ENCODE results near the gene XRN1.
"Not testable (repeated sequence)": the region's sequence is repeated elsewhere in the genome, so short reads cannot be mapped to it uniquely, and the experiment has no call there.

Gene XRN1

GRCh38 chr3:142319912-142320311 is 127.9 kb downstream of the XRN1 start:
- H3K4me3 ChIP-seq (ENCODE audit: low read depth, low read length), result no peak overlapping the region
- TF ChIP-seq, protein P1, sequence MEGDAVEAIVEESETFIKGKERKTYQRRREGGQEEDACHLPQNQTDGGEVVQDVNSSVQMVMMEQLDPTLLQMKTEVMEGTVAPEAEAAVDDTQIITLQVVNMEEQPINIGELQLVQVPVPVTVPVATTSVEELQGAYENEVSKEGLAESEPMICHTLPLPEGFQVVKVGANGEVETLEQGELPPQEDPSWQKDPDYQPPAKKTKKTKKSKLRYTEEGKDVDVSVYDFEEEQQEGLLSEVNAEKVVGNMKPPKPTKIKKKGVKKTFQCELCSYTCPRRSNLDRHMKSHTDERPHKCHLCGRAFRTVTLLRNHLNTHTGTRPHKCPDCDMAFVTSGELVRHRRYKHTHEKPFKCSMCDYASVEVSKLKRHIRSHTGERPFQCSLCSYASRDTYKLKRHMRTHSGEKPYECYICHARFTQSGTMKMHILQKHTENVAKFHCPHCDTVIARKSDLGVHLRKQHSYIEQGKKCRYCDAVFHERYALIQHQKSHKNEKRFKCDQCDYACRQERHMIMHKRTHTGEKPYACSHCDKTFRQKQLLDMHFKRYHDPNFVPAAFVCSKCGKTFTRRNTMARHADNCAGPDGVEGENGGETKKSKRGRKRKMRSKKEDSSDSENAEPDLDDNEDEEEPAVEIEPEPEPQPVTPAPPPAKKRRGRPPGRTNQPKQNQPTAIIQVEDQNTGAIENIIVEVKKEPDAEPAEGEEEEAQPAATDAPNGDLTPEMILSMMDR (conservative IDR thresholded peaks at IDR 0.05; ENCODE audit: low read depth, low read length), result no peak
- DNase-seq (ENCODE audit: low read depth), result no peak

DNA sequence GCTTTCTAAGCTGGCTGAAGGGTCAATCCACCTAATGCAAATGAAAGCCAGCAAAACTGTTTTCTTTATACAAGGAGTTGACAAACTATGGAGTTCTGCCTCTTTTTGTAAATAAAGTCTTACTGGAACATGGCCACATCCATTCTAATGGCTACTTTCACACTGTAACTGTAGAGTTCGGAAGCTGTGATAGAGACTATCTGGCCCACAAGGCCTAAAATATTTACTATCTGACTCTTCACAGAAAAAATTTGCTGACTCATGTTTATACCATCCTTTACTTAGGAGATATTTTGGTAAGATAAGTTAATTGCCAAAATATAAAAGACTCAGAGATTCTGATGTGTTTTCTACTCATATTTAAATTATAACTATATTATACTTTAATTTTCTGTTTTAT is 128.7 kb downstream of the XRN1 start:
- H3K4me3 ChIP-seq (ENCODE audit: low read depth, low read length), result no peak overlapping the region
- TF ChIP-seq, protein P1 (conservative IDR thresholded peaks at IDR 0.05; ENCODE audit: low read depth, low read length), result no peak
- DNase-seq (ENCODE audit: low read depth), result peak; percentile 71

DNA sequence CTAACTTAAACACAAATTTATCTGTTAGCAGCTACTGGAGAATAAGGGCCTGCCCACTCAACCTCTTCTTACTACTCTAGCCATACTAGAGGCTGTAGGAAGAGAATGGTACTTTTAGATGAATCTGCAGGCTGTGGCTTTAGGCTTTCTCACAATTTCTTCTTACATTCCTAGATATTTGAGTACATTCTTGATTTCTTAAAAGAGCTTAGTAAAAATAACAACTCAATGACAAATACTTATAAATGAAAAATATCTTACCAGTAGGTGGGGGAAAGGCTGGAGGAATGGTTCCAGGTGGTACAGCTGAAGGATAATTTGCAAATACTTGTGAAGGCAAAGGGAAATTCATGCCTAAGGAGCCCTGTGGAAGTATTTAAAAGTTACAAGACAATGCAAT is 129.5 kb downstream of the XRN1 start:
- TF ChIP-seq, protein P1 (conservative IDR thresholded peaks at IDR 0.05; ENCODE audit: low read depth, low read length), result no peak
- peak; percentile 43 for DNase-seq (ENCODE audit: low read depth)
- no peak overlapping the region for H3K4me3 ChIP-seq (ENCODE audit: low read depth, low read length)

GRCh38 chr3:142315978-142316388 is 131.9 kb downstream of the XRN1 start:
- not testable (repeated sequence) for H3K4me3 ChIP-seq (ENCODE audit: low read depth, low read length)
- peak; percentile 31 for DNase-seq (ENCODE audit: low read depth)

DNA sequence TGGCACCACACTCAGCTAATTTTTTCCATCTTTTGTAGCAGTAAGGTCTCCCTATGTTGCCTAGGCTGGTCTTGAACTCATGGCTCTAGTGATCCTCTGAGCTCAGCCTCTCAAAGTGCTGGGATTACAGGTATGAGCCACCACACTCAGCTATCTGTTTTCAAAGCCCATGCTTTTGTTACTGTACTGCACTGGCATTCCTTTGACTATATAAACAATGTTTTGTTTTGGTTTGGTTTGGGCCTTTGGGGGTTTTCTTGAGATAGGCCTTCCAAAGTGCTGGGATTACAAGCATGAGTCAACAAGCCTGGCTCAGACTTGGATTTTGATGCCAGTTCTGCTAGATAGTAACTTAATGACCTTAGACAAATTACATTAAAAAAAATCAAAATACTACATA is 132.8 kb downstream of the XRN1 start:
- H3K4me3 ChIP-seq (ENCODE audit: low read depth, low read length), result no peak overlapping the region
- DNase-seq (ENCODE audit: low read depth), result peak; percentile 78
- TF ChIP-seq, protein P1 (conservative IDR thresholded peaks at IDR 0.05; ENCODE audit: low read depth, low read length), result no peak

DNA sequence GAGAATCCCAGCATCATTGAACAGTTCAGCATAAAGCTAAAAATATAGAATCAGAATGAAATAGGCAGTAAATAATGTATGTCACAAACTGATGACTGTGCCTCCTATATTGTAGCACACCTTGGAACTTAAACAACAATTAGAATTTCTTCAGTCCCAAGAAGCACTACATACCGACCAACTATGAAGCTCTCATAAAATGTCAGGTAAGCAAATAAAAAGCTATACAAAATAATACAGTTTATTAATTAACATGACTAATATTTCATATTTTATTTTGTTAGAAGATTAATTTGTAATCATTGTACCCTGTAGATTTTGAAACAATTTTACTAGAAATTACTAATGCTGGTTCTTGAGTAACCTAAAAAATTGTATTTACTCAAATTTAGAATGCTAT is 137.4 kb downstream of the XRN1 start:
- H3K4me3 ChIP-seq (ENCODE audit: low read depth, low read length), result no peak overlapping the region
- TF ChIP-seq, protein P1 (conservative IDR thresholded peaks at IDR 0.05; ENCODE audit: low read depth, low read length), result no peak
- no peak for DNase-seq (ENCODE audit: low read depth)

- not testable (repeated sequence) for DNase-seq (ENCODE audit: low read depth); H3K4me3 ChIP-seq (ENCODE audit: low read depth, low read length)
Observed at GRCh38 chr3:142302847-142303246, 145.0 kb downstream of the XRN1 start.

DNA sequence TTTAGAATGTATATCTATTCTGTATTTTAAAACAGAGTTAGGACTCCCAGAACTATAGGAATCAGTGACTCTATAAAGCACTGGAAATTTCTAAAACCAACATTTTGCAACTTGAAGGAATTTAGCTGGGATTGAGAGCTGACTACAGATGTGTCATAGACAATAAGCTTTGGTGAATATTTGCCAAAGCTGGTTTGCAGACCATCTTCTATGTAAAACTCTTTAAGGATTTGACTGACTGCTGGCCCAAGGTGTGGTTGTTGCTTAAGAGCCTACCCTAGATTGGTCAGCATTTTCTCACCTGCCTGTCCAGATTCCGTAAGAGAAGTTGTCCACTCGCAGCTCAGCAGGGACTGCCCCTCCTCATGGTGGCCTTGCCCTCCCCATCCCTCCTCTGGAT is 149.2 kb downstream of the XRN1 start:
- H3K4me3 ChIP-seq (ENCODE audit: low read depth, low read length), result no peak overlapping the region
- no peak for DNase-seq (ENCODE audit: low read depth)
- TF ChIP-seq, protein P1 (conservative IDR thresholded peaks at IDR 0.05; ENCODE audit: low read depth, low read length), result no peak

Data from choroid plexus epithelial cell (primary cell).